Measurements from ENCODE around the gene ZBTB21.

ZBTB21 gene

GRCh38 chr21:41970106-41970391 is 40.1 kb downstream of the ZBTB21 start:
- WGBS (ENCODE audit: insufficient coverage, insufficient read length) = no CpG with 5 or more reads among the region's 5 CpGs
- Histone ChIP-seq H3K4me3 (ENCODE audit: low read length) (no peak overlapping the region), H3K36me3 (ENCODE audit: control insufficient read depth, insufficient read depth, low read length) (no peaks in the 10 kb centered on the region), H3K27ac (ENCODE audit: low read length) (no peak overlapping the region), H3K4me1 (ENCODE audit: control insufficient read depth, insufficient read depth, low read length) (peaks cover 4% of the 10 kb centered on the region; the same call in 1 of the 2 replicates), H3K9me3 (ENCODE audit: control insufficient read depth, insufficient read depth, low read length) (no peaks in the 10 kb centered on the region), H3K27me3 (ENCODE audit: control insufficient read depth, insufficient read depth, low read length) (no peaks in the 10 kb centered on the region)
- DNase-seq (ENCODE audit: low read depth, low spot score) = no peak

GRCh38 chr21:41967708-41968107 is 42.5 kb downstream of the ZBTB21 start:
- no peaks in the 10 kb centered on the region; the same call in 1 of the 2 replicates for H3K4me1 ChIP-seq (ENCODE audit: control insufficient read depth, insufficient read depth, low read length)
- no peaks in the 10 kb centered on the region for H3K9me3 ChIP-seq (ENCODE audit: control insufficient read depth, insufficient read depth, low read length)
- WGBS (ENCODE audit: insufficient coverage, insufficient read length) = no CpG with 5 or more reads among the region's 4 CpGs
- no peak overlapping the region for H3K27ac ChIP-seq (ENCODE audit: low read length)
- DNase-seq (ENCODE audit: low read depth, low spot score) = no peak
- H3K4me3 ChIP-seq (ENCODE audit: low read length) = no peak overlapping the region
- no peaks in the 10 kb centered on the region for H3K36me3 ChIP-seq (ENCODE audit: control insufficient read depth, insufficient read depth, low read length)
- no peaks in the 10 kb centered on the region for H3K27me3 ChIP-seq (ENCODE audit: control insufficient read depth, insufficient read depth, low read length)

- no CpG with 5 or more reads among the region's 10 CpGs for WGBS (ENCODE audit: insufficient coverage, insufficient read length)
- H3K27ac ChIP-seq (ENCODE audit: low read length) = no peak overlapping the region
- no peak overlapping the region for H3K4me3 ChIP-seq (ENCODE audit: low read length)
- no peaks in the 10 kb centered on the region for H3K27me3 ChIP-seq (ENCODE audit: control insufficient read depth, insufficient read depth, low read length)
- DNase-seq (ENCODE audit: low read depth, low spot score) = no peak
- no peaks in the 10 kb centered on the region for H3K36me3 ChIP-seq (ENCODE audit: control insufficient read depth, insufficient read depth, low read length)
- no peaks in the 10 kb centered on the region for H3K9me3 ChIP-seq (ENCODE audit: control insufficient read depth, insufficient read depth, low read length)
- no peaks in the 10 kb centered on the region; the same call in 1 of the 2 replicates for H3K4me1 ChIP-seq (ENCODE audit: control insufficient read depth, insufficient read depth, low read length)
Observed at GRCh38 chr21:41966872-41967621, 43.1 kb downstream of the ZBTB21 start.

- no peaks in the 10 kb centered on the region; the same call in 1 of the 2 replicates for H3K4me1 ChIP-seq (ENCODE audit: control insufficient read depth, insufficient read depth, low read length)
- WGBS (ENCODE audit: insufficient coverage, insufficient read length) = no CpG with 5 or more reads among the region's 11 CpGs
- no peak for DNase-seq (ENCODE audit: low read depth, low spot score)
- H3K27ac ChIP-seq (ENCODE audit: low read length) = no peak overlapping the region
- H3K27me3 ChIP-seq (ENCODE audit: control insufficient read depth, insufficient read depth, low read length) = no peaks in the 10 kb centered on the region
- no peak overlapping the region for H3K4me3 ChIP-seq (ENCODE audit: low read length)
- H3K36me3 ChIP-seq (ENCODE audit: control insufficient read depth, insufficient read depth, low read length) = no peaks in the 10 kb centered on the region
- H3K9me3 ChIP-seq (ENCODE audit: control insufficient read depth, insufficient read depth, low read length) = no peaks in the 10 kb centered on the region
Observed at GRCh38 chr21:41966041-41966833, 43.9 kb downstream of the ZBTB21 start.

- no CpG with 5 or more reads among the region's 10 CpGs for WGBS (ENCODE audit: insufficient coverage, insufficient read length)
- no peak for DNase-seq (ENCODE audit: low read depth, low spot score)
- Histone ChIP-seq H3K27ac (ENCODE audit: low read length) (no peak overlapping the region), H3K36me3 (ENCODE audit: control insufficient read depth, insufficient read depth, low read length) (no peaks in the 10 kb centered on the region), H3K27me3 (ENCODE audit: control insufficient read depth, insufficient read depth, low read length) (no peaks in the 10 kb centered on the region), H3K4me3 (ENCODE audit: low read length) (no peak overlapping the region), H3K9me3 (ENCODE audit: control insufficient read depth, insufficient read depth, low read length) (no peaks in the 10 kb centered on the region), H3K4me1 (ENCODE audit: control insufficient read depth, insufficient read depth, low read length) (no peaks in the 10 kb centered on the region; the same call in 1 of the 2 replicates)
Observed at GRCh38 chr21:41965461-41966013, 44.6 kb downstream of the ZBTB21 start.

GRCh38 chr21:41965045-41965444 is 45.1 kb downstream of the ZBTB21 start:
- Histone ChIP-seq H3K4me1 (ENCODE audit: control insufficient read depth, insufficient read depth, low read length) (no peaks in the 10 kb centered on the region; the same call in 1 of the 2 replicates), H3K27me3 (ENCODE audit: control insufficient read depth, insufficient read depth, low read length) (no peaks in the 10 kb centered on the region), H3K9me3 (ENCODE audit: control insufficient read depth, insufficient read depth, low read length) (no peaks in the 10 kb centered on the region), H3K27ac (ENCODE audit: low read length) (no peak overlapping the region), H3K36me3 (ENCODE audit: control insufficient read depth, insufficient read depth, low read length) (no peaks in the 10 kb centered on the region), H3K4me3 (ENCODE audit: low read length) (no peak overlapping the region)
- no peak for DNase-seq (ENCODE audit: low read depth, low spot score)
- no CpG with 5 or more reads among the region's 5 CpGs for WGBS (ENCODE audit: insufficient coverage, insufficient read length)

GRCh38 chr21:41964171-41964570 is 46.0 kb downstream of the ZBTB21 start:
- DNase-seq (ENCODE audit: low read depth, low spot score) = no peak
- Histone ChIP-seq H3K9me3 (ENCODE audit: control insufficient read depth, insufficient read depth, low read length) (no peaks in the 10 kb centered on the region), H3K27ac (ENCODE audit: low read length) (no peak overlapping the region), H3K36me3 (ENCODE audit: control insufficient read depth, insufficient read depth, low read length) (no peaks in the 10 kb centered on the region), H3K4me3 (ENCODE audit: low read length) (no peak overlapping the region), H3K4me1 (ENCODE audit: control insufficient read depth, insufficient read depth, low read length) (no peaks in the 10 kb centered on the region; the same call in 1 of the 2 replicates), H3K27me3 (ENCODE audit: control insufficient read depth, insufficient read depth, low read length) (no peaks in the 10 kb centered on the region)
- no CpG with 5 or more reads among the region's 8 CpGs for WGBS (ENCODE audit: insufficient coverage, insufficient read length)

- no CpG with 5 or more reads among the region's 11 CpGs for whole genome bisulfite sequencing (ENCODE audit: insufficient coverage, insufficient read length)
- DNase-seq (ENCODE audit: low read depth, low spot score) = no peak
- Histone ChIP-seq H3K9me3 (ENCODE audit: control insufficient read depth, insufficient read depth, low read length) (no peaks in the 10 kb centered on the region), H3K4me1 (ENCODE audit: control insufficient read depth, insufficient read depth, low read length) (no peaks in the 10 kb centered on the region; the same call in 1 of the 2 replicates), H3K27me3 (ENCODE audit: control insufficient read depth, insufficient read depth, low read length) (no peaks in the 10 kb centered on the region), H3K36me3 (ENCODE audit: control insufficient read depth, insufficient read depth, low read length) (no peaks in the 10 kb centered on the region), H3K27ac (ENCODE audit: low read length) (no peak overlapping the region), H3K4me3 (ENCODE audit: low read length) (no peak overlapping the region)
Observed at GRCh38 chr21:41962425-41962966, 47.7 kb downstream of the ZBTB21 start.

GRCh38 chr21:41961753-41962152 is 48.4 kb downstream of the ZBTB21 start:
- Histone ChIP-seq H3K27me3 (ENCODE audit: control insufficient read depth, insufficient read depth, low read length) (no peaks in the 10 kb centered on the region), H3K4me3 (ENCODE audit: low read length) (no peak overlapping the region), H3K4me1 (ENCODE audit: control insufficient read depth, insufficient read depth, low read length) (no peaks in the 10 kb centered on the region; the same call in 1 of the 2 replicates), H3K36me3 (ENCODE audit: control insufficient read depth, insufficient read depth, low read length) (no peaks in the 10 kb centered on the region), H3K27ac (ENCODE audit: low read length) (no peak overlapping the region), H3K9me3 (ENCODE audit: control insufficient read depth, insufficient read depth, low read length) (no peaks in the 10 kb centered on the region)
- DNase-seq (ENCODE audit: low read depth, low spot score) = no peak
- no CpG with 5 or more reads among the region's 8 CpGs for WGBS (ENCODE audit: insufficient coverage, insufficient read length)

GRCh38 chr21:41961282-41961701 is 48.9 kb downstream of the ZBTB21 start:
- H3K4me1 ChIP-seq (ENCODE audit: control insufficient read depth, insufficient read depth, low read length) = no peaks in the 10 kb centered on the region; the same call in 1 of the 2 replicates
- H3K27ac ChIP-seq (ENCODE audit: low read length) = no peak overlapping the region
- H3K4me3 ChIP-seq (ENCODE audit: low read length) = no peak overlapping the region
- DNase-seq (ENCODE audit: low read depth, low spot score) = no peak
- H3K27me3 ChIP-seq (ENCODE audit: control insufficient read depth, insufficient read depth, low read length) = no peaks in the 10 kb centered on the region
- WGBS (ENCODE audit: insufficient coverage, insufficient read length) = no CpG with 5 or more reads among the region's 14 CpGs
- no peaks in the 10 kb centered on the region for H3K9me3 ChIP-seq (ENCODE audit: control insufficient read depth, insufficient read depth, low read length)
- no peaks in the 10 kb centered on the region for H3K36me3 ChIP-seq (ENCODE audit: control insufficient read depth, insufficient read depth, low read length)

Data from iPS DF 6.9 (cell line).